ENCODE data around the gene TRAM2.

GRCh38 chr6:52457096-52457495 is 119.8 kb downstream of the TRAM2 start:
- TF ChIP-seq CTCF (IDR thresholded peaks at IDR 0.05) (no peak), POLR2A (IDR thresholded peaks at IDR 0.05) (no peak), POLR2AphosphoS5 (IDR thresholded peaks at IDR 0.05) (no peak)
